HG02885 (cell line): ENCODE data around the gene SHOX.

Source experiments
- ATAC-seq: cut with Tn5 transposase; IDR thresholded peaks from one replicate; pipeline ENCODE4 v1.9.1; 2021; ENCODE audit warnings: mild to moderate bottlenecking; ENCODE audit not compliant: unreplicated experiment, poor library complexity

The SHOX gene

DNA sequence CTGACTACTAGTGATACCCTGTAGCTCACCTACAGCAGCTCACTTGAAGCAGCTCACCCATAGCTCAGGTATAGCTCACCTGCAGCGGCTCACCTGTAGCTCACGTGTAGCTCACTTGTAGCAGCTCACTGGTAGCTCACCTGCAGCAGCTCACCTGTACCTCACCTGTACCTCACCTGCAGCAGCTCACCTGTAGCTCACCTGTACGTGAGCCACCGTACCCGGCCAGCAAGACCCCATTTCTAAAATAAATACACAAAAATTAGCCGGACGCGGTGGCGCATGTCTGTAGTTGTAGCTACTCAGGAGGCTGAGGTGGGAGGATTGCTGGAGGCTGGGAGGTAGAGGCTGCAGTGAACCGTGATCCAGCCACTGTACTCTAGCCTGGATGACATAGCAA, 30.6 kb downstream of the SHOX start:
- ATAC-seq: no peak

DNA sequence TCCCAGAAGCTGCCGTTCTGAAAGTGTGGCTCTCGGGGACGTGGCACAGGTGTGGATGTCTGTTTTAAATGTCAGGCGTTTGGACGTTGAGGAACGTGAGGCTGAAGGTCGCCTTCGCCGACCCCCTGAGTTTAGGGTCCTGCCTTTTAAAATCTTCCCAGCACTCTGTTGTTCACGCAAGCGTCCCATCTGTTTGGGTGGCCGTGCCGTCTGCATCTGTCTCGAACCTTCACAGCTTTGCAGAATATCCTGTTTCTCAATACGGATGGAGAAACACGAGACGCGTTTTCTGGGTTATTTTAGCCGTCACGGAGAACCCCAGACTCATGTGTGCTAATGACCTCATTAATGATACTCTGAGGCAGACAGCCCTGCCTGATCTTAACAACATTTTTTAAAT, 31.5 kb downstream of the SHOX start:
- no peak for ATAC-seq

DNA sequence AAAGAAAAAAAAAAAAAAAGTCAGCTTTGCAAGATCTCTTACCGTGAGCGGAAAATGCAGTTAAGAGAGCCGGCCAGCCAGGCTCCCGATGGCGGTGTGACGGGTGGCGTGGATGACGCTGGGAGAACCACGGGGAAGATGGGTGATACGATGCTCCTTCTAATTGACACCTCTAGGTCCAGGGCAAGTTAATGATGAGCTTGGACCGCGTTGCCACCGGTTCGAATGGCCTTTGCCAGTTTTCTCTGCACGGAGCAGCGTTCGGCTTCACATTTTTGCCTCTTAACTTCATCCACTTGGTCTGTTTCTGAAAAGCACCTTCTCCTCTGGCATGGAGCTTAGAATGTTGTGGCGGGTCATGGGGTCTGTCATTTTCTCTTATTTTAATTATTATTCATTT, 33.2 kb downstream of the SHOX start:
- no peak for ATAC-seq

DNA sequence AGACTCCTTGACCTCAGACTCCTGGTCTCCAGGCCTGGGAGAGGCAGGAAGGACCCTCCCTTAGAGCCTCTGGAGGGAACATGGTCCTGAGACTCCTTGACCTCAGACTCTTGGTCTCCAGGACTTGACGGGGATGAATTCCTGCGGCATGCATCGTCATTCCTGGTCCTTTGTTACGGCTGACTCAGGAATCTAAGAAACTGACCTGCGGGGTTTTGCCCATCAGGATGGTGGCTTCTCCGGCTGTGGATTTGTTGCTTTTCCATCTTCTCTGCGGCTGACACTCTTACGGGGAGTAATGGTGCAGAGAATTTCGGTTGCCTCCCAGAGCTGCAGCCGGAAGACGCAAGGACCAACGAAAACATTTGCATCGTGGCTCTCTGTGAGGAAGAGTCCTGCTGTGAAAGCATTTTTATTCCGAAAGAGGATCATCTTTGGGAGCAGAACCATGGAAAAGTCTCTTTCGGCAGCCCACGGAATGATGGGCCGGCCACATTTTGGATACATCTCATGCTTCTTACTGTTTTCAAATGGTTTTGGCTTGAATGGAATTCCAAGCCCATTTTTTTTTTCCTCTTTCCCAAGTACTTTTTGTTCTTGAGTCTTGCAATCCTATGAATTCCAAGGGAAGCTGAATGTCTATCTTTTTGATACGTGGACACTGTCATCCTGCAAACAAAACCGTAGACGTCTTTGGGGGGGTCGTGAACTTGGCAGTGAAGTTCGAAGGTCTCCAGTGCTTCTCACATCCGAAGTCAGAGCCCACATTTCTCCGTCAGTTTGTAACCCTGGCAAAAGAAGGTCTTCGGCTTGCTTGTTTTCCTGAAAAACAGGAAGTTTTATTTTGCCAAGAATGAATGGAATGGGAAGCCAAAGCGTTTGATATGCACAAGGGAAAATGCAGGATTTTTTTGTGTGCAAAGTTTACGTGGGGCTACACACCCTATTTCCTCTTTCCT, 36.5 kb downstream of the SHOX start:
- ATAC-seq: no peak

DNA sequence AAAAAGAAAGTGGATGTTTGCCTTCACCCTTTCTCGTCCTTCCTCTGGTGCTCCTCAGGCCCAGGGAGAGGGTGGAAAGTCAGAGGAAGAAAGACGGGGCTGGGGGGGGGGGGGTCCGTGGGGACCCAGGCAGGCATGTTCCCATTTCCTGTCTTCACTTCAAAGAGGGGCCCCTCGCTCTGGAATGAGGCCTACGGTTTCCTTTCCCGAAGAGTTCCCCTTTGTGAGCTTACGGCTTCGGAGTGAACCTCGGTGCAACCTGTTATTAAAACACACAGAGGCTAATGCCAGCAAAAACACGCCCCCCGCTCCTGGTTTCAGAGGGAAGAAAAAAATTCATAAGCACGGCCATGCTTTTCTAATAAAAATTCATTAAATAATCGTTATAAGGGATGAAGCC, 40.1 kb downstream of the SHOX start:
- ATAC-seq: no peak

DNA sequence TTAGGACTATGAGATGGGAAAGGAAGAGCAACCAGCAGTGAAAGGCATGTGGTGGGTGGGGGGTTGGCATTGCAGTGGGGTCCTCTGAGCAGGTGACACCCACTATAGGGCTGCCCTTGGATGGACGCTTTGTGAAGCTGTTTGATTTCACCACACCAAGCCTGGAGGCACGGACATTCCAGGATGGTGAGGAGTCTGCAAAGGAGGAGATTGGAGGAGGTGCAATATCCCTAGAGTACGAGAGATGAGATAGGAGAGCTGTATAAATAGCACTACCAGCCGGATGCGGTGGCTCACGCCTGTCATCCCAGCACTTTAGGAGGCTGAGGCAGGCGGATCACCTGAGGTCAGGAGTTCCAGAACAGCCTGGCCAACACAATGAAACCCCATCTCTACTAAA, 42.3 kb downstream of the SHOX start:
- no peak for ATAC-seq

DNA sequence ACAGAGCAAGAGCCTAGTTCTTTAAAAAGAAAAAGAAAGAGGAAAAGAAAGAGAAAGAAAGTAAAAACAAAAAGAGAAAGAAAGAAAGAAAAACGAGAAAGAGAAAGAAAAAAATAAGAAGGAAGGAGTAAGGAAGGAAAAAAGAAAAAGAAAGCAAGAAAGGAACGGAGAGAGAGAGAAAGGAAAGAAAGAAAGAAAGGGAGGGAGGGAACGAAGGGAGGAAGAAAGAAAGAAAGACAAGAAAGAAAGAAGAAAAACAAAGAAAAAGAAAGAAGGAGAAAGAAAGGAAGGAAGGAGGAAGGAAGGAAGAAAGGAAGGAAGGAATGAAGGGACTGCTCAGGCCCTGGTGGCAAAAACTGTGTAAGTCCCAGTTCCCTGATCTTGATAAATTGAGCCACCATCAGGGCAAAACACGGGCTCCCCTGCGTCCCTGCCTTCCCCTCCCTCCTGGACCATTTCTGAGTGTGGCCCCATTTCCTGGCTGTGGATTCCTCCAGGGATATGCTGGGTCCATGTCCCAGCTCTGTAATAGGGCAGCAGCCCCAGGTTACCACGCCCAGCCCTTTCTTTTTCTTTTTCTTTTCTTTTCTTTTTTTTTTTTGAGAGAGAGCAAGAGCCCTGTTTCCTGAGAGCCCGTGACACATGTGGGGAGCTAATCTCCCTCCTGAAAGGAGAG, 44.8 kb downstream of the SHOX start:
- ATAC-seq: no peak

DNA sequence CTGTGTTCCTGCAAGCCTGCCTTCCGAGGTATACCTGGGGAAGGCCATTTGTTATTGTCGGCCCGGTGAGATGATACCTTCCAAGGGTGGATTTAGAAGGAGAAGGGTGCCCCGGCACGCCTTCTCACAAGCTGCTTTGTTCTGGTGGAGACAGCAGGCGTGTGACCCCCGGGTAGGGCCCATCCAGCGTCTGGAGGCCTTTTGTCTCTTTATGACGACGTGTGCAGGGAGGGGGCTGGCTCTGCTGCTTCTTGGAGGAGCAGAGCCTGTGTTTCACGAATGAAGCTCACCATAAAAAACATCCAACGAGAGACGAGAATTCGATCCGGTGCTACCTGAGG, 45.3 kb downstream of the SHOX start:
- ATAC-seq: no peak

DNA sequence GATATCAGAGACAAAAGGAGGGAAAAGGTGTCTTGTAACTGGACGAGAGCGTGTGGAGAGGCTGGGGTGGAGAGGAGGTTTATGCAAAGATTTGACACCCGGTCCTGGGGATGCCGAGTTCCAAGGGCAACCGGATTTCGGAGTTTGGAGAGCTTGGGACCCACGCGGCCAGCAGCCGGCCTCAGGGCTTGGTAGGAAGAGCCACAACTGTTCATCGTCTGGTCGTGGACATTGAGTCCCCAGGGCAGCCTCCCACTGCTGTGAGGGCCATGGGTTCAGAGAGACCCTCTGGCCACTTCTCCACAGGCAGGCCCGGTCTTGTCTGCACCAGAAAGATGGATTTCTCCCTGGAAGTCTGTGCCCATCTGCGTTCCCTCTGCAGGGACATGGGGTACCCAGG, 46.8 kb downstream of the SHOX start:
- no peak for ATAC-seq

DNA sequence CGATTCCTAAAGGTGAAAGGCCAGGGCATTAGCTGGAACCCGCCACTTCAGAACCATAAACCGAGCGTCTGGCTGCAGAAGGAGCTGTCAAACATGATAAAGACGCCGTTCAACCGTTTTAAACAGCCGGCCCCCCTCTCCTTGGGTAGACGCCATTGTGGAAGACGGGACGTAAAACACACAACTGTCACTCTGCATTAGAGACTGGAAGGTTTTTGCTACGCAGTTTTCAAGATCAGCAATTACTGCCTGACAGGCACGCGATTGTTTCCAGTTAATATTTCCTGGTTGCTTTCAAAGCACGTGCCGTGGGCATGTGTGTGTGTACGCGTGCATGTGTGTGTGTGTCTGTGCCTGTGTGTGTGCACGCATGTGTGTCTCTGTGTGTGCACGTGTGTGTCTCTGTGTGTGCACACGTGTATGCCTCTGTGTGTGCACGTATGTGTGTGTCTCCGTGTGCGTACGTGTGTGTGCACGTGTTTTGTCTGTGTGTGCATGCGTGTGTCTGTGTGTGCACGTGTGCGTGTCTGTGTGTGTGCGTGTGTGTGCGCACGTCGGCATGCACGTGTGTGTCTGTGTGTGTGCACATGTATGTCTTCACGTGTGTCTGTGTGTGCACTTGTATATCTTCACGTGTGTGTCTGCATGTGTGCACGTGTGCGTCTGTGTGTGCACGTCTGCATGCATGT, 48.8 kb downstream of the SHOX start:
- no peak for ATAC-seq

DNA sequence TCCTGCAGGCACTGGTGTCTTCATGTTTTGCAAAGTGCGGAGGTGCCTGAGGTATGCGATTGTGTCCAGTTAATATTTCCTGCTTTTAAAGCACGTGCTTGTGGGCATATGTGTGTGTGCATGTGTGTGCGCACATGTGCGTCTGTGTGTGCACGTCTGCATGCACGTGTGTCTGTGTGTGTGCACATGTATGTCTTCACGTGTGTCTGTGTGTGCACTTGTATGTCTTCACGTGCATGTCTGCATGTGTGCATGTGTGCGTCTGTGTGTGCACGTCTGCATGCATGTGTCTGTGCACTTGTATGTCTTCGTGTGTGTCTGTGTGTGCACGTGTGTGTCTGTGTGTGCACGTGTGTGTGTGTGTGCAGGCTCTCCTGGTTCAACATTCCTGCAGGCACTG, 49.5 kb downstream of the SHOX start:
- no peak for ATAC-seq

DNA sequence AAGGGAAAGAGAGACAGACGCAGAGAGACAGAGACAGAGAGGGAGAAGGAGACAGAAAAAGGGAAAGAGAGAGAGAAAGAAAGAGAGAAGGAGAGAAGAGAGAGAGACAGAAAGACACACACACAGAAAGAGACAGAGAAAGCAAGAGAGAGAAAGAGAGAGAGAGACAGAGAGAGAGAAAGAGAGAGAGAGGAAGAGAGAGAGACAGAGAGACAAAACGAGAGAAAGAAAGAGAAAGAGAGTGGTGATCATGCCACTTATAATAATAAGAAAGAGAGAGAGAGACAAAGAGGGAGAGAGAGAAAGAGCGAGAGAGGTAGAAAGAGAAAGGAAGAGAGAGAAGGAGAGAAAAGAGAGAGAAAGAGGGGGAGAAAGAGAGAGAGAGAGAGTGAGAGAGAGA, 51.4 kb downstream of the SHOX start:
- ATAC-seq: no peak

DNA sequence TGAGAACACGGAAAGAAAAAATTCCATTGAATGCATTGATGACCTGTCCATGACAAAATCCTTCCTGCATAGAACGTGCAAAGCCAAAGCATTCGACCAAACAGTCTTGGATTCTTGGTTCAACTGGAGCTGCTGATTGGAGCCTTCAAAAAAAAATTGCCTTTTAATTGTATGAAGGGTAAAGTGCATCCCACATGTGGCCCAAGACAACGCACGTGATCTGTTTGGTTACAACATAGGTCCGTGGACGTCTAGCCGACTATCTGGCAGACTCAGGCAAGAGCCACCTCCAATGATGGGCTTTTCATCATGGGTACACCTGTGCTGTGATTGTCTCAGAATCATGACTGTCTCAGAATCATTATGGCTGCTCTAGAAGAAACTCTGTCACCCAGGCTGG, 52.3 kb downstream of the SHOX start:
- no peak for ATAC-seq

DNA sequence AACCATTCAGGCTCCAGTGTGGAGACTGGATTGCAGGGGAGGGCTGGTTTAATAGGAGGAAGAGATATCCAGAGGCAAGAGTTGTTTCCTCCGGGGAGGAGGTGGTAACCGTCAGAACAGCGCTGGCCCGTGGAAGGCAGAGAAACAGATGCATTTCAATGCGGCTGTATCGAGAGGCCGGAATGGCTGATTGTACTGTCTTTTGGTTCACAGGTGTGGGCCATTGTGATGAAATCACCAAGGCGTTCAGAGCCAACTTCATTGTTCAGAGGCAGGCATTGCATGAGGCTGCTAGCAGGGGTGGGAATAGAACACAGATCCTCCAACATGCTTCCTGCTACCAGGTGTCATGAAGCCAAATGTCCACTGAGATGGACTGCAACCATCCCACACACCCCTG, 53.0 kb downstream of the SHOX start:
- no peak for ATAC-seq

DNA sequence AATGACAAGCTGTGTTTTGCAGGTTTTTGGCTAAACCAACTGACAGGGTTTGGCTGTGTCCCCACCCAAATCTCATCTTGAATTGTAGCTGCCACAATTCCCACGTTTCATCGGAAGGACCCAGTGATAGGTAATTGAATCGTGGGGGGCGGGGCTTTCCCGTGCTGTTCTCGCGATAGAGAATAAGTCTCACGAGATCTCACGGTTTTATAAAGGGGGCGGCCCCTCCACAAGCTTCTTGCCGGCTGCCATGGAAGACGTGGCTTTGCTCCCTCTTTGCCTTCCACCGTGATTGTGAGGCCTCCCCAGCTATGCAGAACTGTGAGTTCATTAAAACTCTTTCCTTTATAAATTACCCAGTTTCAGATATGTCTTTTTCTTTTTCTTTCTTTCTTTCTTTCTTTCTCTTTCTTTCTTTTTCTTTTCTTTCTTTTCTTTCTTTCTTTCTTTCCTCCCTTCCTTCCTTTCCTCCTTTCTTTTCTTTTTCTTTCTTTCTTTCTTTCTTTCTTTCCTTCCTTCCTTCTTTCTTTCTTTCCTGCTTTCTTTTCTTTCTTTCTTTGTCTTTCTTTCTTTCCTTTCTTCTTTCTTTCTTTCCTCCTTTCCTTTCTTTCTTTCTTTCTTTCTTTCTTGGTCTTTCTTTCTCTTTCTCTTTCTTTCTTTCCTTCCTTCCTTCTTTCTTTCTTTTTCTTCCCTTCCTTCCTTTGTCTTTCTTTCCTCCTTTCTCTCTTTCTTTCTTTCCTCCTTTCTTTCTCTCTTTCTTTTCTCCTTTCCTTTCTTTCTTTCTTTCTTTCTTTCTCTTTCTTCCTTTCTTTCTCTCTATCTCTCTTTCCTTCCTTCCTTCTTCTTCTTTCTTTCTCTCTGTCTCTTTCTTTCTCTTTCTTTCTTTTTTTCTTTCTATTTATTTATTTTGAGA, 54.8 kb downstream of the SHOX start:
- ATAC-seq: no peak

DNA sequence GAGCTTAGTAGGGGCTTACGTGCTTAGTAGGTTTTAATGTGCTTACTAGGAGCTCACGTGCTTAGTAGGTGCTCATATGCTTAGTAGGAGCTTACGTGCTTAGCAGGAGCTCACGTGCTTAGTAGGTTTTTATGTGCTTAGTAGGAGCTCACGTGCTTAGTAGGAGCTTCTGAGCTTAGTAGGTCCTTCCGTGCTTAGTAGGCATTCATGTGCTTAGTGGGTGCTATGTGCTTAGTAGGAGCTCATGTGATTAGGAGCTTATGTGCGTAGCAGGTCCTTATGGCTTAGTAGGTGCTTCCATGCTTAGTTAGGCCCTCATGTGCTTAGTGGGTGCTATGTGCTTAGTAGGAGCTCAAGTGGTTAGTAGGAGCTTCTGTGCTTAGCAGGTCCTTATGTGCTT, 59.4 kb downstream of the SHOX start:
- no peak for ATAC-seq

DNA sequence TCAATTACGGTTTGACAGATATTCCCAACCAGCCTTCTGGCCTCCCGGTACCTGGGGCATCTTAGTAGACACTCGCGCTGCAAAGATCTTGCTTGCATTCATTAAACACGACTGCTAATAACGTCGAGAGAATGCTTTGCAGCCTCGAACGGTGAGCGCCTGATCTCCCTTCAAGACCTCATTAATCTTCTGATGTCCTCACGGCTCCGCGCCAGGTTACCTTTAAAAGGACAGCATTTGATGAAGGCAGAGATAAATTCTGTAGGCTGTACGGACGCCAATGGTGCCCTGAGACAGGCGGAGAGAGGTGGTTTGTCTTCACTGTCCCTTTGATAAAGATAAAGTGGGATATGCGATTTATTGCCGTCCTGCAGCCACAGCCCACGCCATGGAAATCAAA, 64.2 kb downstream of the SHOX start:
- ATAC-seq: no peak

DNA sequence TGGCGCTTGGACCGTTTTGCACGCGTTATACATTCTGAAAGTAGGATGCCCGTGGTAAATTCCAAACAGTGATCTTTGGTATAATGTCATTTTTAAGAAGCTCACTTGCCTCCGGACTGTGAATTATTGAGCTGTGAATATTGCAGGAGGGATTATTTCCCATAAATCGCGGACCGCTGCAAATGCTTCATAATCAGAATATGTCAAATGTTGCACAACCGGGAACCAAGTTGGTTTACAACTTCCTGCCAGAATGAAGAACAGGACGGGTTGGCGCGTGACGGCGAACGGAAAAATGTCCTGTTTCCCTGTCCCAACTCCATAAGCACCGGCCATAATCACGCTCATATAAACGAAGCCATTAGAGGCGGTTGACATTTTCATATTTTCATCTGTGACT, 67.6 kb downstream of the SHOX start:
- no peak for ATAC-seq

DNA sequence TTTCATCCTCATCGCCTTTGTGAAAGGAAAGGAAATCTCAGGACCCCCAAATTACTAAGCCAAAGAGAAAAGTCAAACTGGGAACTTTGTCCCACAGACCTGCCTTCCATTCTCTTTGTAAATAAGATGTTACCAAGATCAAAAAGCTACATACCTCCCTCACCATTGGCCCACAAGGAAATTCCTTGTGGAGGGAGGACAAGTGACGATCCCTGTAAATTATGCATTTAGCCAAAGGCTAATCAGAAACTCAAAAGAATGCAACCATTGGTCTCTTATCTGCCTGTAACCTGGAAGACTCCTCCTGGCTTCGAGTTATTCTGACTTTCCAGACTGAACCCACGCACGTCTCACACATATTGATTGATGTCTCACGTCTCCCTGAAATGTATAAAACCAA, 70.3 kb downstream of the SHOX start:
- no peak for ATAC-seq

DNA sequence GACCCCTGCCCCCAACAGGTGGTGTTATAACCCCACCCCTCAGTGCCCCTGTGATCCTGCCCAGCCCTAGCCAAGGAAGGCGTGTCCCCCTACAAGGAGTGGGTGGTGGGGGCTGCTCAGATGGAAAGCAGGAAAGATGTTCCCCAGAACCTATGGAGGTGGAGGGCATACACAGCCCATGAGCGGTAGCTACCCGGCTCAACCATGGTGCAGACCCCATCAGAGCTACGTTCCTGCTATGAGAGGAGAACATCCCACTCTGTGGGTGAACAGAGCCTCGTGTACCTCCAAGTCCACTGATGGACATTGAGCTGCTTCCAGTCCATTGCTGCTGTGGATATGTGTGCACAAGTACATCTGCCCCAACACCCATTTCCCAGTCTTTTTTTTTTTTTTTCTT, 71.1 kb downstream of the SHOX start:
- ATAC-seq: no peak
